SK-N-MC (cell line): ENCODE results near the gene FGF12.

Experiments
- EZH2 ChIP-seq: fragments of 200-600 bp; sonication (generic); IDR thresholded peaks from one replicate; pipeline ENCODE4 v1.6.1; 2017; ENCODE audit warnings: antibody characterized with exemption
- FOXP2 ChIP-seq: optimal IDR thresholded peaks from 2 replicates; pipeline ENCODE3; 2011; ENCODE audit warnings: mild to moderate bottlenecking, moderate library complexity; ENCODE audit not compliant: insufficient read depth; ENCODE audit errors: extremely low read length, control extremely low read depth
- POLR2AphosphoS5 ChIP-seq: IDR thresholded peaks from 2 replicates; pipeline ENCODE4 v1.6.1; 2012; ENCODE audit warnings: mild to moderate bottlenecking, low read depth, low read length, borderline replicate concordance

- no peak for TF ChIP-seq POLR2AphosphoS5
- no peak for TF ChIP-seq EZH2
- TF ChIP-seq FOXP2 = no peak
Measured at GRCh38 chr3:192336286-192336685, 391.1 kb downstream of the FGF12 start.
